A673 (cell line): Measurements from ENCODE around the gene BLTP2. TPM values are rescaled to one million over a fixed set of nuclear protein-coding genes. Genes with fewer than 3 reads are reported as not detected.

Experiments used
- BruUV-seq: library from RNA; stranded (reverse); fragments of 400-500 nt; replicated peaks from 2 replicates; lab custom pipeline; 2021; lab: Mats Ljungman, UMichigan
- CTCF ChIA-PET: fragments of 300-600 bp; sonication (Branson Sonifier 250); formaldehyde crosslinking; loops from one replicate; lab custom pipeline; 2022; ENCODE audit warnings: antibody characterized with exemption; lab: Charles Lee
- POLR2A ChIA-PET: fragments of 300-600 bp; sonication (Branson Sonifier 250); formaldehyde crosslinking; loops from one replicate; lab custom pipeline; 2022; ENCODE audit warnings: antibody characterized with exemption; ENCODE audit not compliant: low non-redundant PET; lab: Charles Lee
- DNase-seq: peaks from one replicate; pipeline ENCODE4 v3.0.0-alpha.2; 2015; ENCODE audit warnings: low spot score
- H3K27ac ChIP-seq: fragments of 200-600 bp; sonication (generic); 2 replicates; pipeline ENCODE4 v1.5.1; 2016; ENCODE audit warnings: mixed run types, low read depth, mild to moderate bottlenecking, mixed read lengths, antibody characterized with exemption, low read length; ENCODE audit not compliant: poor library complexity, severe bottlenecking
- H3K27me3 ChIP-seq: fragments of 200-600 bp; sonication (generic); replicated peaks from 2 replicates; pipeline ENCODE4 v1.6.1; 2017; ENCODE audit warnings: mixed run types, low read depth, mild to moderate bottlenecking, mixed read lengths, antibody characterized with exemption, low read length; ENCODE audit not compliant: insufficient read depth, poor library complexity
- H3K36me3 ChIP-seq: fragments of 200-600 bp; sonication (generic); 2 replicates; pipeline ENCODE4 v1.6.1; 2016; ENCODE audit warnings: mixed run types, mild to moderate bottlenecking, mixed read lengths, antibody characterized with exemption, low read length; ENCODE audit not compliant: insufficient read depth, poor library complexity, severe bottlenecking
- H3K4me1 ChIP-seq: fragments of 200-600 bp; sonication (generic); 2 replicates; pipeline ENCODE4 v1.6.1; 2017; ENCODE audit warnings: mixed run types, mild to moderate bottlenecking, mixed read lengths, antibody characterized with exemption, low read length; ENCODE audit not compliant: insufficient read depth, poor library complexity, severe bottlenecking
- H3K4me3 ChIP-seq: fragments of 200-600 bp; sonication (generic); 2 replicates; pipeline ENCODE4 v1.5.1; 2016; ENCODE audit warnings: low read depth, mixed run types, mild to moderate bottlenecking, mixed read lengths, low read length; ENCODE audit not compliant: poor library complexity, severe bottlenecking
- H3K9me3 ChIP-seq: fragments of 200-600 bp; sonication (generic); 2 replicates; pipeline ENCODE4 v1.6.1; 2016; ENCODE audit warnings: mixed run types, low read depth, mild to moderate bottlenecking, mixed read lengths, antibody characterized with exemption, low read length; ENCODE audit not compliant: poor library complexity, severe bottlenecking
- EZH2 ChIP-seq: fragments of 200-600 bp; sonication (generic); IDR thresholded peaks from 2 replicates; pipeline ENCODE4 v1.6.1; 2017; ENCODE audit warnings: borderline replicate concordance, low read depth, mild to moderate bottlenecking, mixed read lengths, antibody characterized with exemption, low read length; ENCODE audit not compliant: poor library complexity, severe bottlenecking
- intact Hi-C: fragments of 100-400 bp; cut with micrococcal nuclease; formaldehyde crosslinking; loops from one replicate; pipeline ENCODE4 v1.10.0; 2022; ENCODE audit not compliant: unreplicated experiment
- total RNA-seq: library from RNA; stranded (reverse); gene quantifications from 2 replicates; pipeline ENCODE4 v1.2.3, GENCODE V29; 2021
- TF ChIP-seq, protein P1 (sequence below): fragments of 300-800, 200-600 bp; sonication (generic); conservative IDR thresholded peaks from 2 replicates; pipeline ENCODE4 v1.5.1; 2017; ENCODE audit warnings: low read depth, mild to moderate bottlenecking, antibody characterized with exemption, low read length, moderate library complexity, mixed read lengths

Gene BLTP2
- total RNA-seq, 1 experiment from 2014 or later: 198 TPM

DNA sequence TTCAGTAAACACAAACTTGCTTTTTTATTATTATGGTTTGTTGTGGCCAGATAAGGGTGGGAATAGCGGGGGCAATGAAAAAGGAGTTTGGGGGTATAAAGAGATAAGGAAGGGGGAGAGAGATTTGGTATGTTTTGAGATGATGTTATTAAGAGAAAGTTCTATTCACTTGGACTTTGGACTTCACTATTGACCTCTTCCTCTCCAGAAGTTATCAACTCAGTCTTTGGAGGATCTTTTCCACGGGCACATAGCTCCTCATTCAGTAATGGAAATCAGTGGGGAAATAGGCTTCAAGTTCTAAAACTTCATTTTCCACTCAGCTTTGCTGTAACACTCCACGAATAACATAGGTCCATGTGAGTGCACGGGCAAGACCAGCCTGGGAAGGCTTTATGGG is 43.5 kb upstream of the BLTP2 start:
- ChIA-PET POLR2A (no interaction called here), CTCF (no interaction called here)
- Histone ChIP-seq H3K9me3 (no peaks in the 10 kb centered on the region), H3K36me3 (peaks cover 82% of the 10 kb centered on the region), H3K4me3 (no peak overlapping the region), H3K27me3 (no peaks in the 10 kb centered on the region), H3K4me1 (no peaks in the 10 kb centered on the region), H3K27ac (no peak overlapping the region)
- TF ChIP-seq, protein P1, sequence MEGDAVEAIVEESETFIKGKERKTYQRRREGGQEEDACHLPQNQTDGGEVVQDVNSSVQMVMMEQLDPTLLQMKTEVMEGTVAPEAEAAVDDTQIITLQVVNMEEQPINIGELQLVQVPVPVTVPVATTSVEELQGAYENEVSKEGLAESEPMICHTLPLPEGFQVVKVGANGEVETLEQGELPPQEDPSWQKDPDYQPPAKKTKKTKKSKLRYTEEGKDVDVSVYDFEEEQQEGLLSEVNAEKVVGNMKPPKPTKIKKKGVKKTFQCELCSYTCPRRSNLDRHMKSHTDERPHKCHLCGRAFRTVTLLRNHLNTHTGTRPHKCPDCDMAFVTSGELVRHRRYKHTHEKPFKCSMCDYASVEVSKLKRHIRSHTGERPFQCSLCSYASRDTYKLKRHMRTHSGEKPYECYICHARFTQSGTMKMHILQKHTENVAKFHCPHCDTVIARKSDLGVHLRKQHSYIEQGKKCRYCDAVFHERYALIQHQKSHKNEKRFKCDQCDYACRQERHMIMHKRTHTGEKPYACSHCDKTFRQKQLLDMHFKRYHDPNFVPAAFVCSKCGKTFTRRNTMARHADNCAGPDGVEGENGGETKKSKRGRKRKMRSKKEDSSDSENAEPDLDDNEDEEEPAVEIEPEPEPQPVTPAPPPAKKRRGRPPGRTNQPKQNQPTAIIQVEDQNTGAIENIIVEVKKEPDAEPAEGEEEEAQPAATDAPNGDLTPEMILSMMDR: no peak
- no peak for TF ChIP-seq EZH2
- BruUV-seq: no TSS peak
- intact Hi-C loops: no loop called here
- no peak for DNase-seq

DNA sequence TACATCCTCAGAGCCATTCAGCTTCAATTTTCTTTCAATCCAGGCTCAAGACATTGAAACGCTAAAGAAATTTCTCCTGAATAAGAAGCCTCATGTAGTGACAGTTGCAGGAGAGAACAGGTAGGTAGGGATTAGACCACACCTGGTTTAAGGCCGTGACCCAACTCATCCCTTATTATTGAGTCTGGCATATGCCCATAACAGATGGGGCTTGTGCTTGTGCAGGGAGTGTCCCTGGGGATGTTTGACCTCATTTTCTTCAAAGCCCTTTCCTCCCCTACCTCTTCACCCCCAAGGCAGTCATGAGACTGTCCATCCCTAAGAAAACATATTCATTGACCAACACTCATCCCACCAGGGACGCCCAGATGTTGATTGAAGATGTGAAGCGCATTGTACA is 41.3 kb upstream of the BLTP2 start:
- TF ChIP-seq, protein P1: no peak
- no peak for TF ChIP-seq EZH2
- Histone ChIP-seq H3K4me1 (no peaks in the 10 kb centered on the region), H3K4me3 (no peak overlapping the region), H3K27ac (no peak overlapping the region), H3K36me3 (peaks cover 98% of the 10 kb centered on the region), H3K27me3 (no peaks in the 10 kb centered on the region), H3K9me3 (no peaks in the 10 kb centered on the region)
- ChIA-PET POLR2A (no interaction called here), CTCF (no interaction called here)
- intact Hi-C loops: no loop called here
- DNase-seq: no peak
- no TSS peak for BruUV-seq

DNA sequence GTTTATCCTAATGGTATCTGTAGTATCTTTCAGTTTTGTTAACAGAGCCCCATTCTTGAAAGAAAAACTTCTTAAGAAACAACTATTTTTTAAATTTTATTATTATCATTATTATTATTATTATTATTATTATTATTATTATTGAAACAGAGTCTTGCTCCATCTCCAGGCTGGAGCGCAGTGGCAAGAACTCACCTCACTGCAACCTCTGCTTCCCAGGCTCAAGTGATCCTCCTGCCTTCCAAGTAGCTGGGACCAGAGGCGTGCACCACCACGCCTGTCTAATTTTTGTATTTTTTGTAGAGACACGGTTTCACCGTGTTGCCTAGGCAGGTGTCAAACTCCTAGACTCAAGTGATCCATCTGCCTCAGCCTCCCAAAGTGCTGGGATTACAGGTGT is 40.4 kb upstream of the BLTP2 start:
- no TSS peak for BruUV-seq

More for the DNA sequence above, 40.4 kb upstream of the BLTP2 start:
- Histone ChIP-seq H3K4me3 (no peak overlapping the region), H3K36me3 (peaks cover 96% of the 10 kb centered on the region), H3K27me3 (no peaks in the 10 kb centered on the region), H3K27ac (no peak overlapping the region), H3K4me1 (no peaks in the 10 kb centered on the region), H3K9me3 (no peaks in the 10 kb centered on the region)
- no peak for TF ChIP-seq EZH2
- TF ChIP-seq, protein P1: no peak
- ChIA-PET CTCF (interaction anchor here (0.7 kb wide), 1 partner anchor 61 kb away, joined by 4 read pairs; no protein-coding TSS in a partner anchor), POLR2A (no interaction called here)
- intact Hi-C loops: no loop called here
- DNase-seq: no peak
